OCI-LY1 (cell line): ENCODE data around the gene ESRP2.
A peak's percentile ranks its signal among the peaks of the same experiment; 100 is the strongest.

ENCODE experiments used
- H2AFZ ChIP-seq: fragments of 200-600 bp; sonication (generic), shearing (Covaris generic); 2 replicates; pipeline ENCODE4 v1.6.0; 2014; ENCODE audit warnings: antibody characterized with exemption, mild to moderate bottlenecking, low read length
- H3F3A ChIP-seq: fragments of 200-600 bp; sonication (generic), shearing (Covaris generic); 2 replicates; pipeline ENCODE4 v1.6.0; 2014; ENCODE audit warnings: mild to moderate bottlenecking, antibody characterized with exemption, low read length, moderate library complexity; ENCODE audit not compliant: insufficient read depth
- H3K27ac ChIP-seq: fragments of 200-600 bp; sonication (generic); 2 replicates; pipeline ENCODE4 v1.5.1; 2014; ENCODE audit warnings: low read length, mixed run types, mild to moderate bottlenecking, low read depth; ENCODE audit not compliant: poor library complexity, severe bottlenecking
- H3K27me3 ChIP-seq: fragments of 200-600 bp; sonication (generic); 2 replicates; pipeline ENCODE4 v1.6.0; 2014; ENCODE audit warnings: antibody characterized with exemption, mild to moderate bottlenecking, low read length, moderate library complexity; ENCODE audit not compliant: insufficient read depth
- H3K36me3 ChIP-seq: fragments of 200-600 bp; sonication (generic); 2 replicates; pipeline ENCODE4 v1.6.1; 2014; ENCODE audit warnings: mild to moderate bottlenecking, antibody characterized with exemption, low read length, moderate library complexity, mixed read lengths; ENCODE audit not compliant: insufficient read depth
- H3K4me1 ChIP-seq: fragments of 200-600 bp; sonication (generic); 2 replicates; pipeline ENCODE4 v1.5.1; 2014; ENCODE audit warnings: mild to moderate bottlenecking, low read length, moderate library complexity; ENCODE audit not compliant: insufficient read depth, severe bottlenecking
- H3K4me2 ChIP-seq: fragments of 200-600 bp; sonication (generic), shearing (Covaris generic); 2 replicates; pipeline ENCODE4 v1.6.1; 2014; ENCODE audit warnings: low read length
- H3K4me3 ChIP-seq: fragments of 200-600 bp; sonication (generic); 2 replicates; pipeline ENCODE4 v1.5.1; 2014; ENCODE audit warnings: low read length, low read depth, mild to moderate bottlenecking, mixed read lengths; ENCODE audit not compliant: poor library complexity, severe bottlenecking
- H3K79me2 ChIP-seq: fragments of 200-600 bp; shearing (Covaris generic); 2 replicates; pipeline ENCODE4 v1.6.1; 2016; ENCODE audit warnings: mixed run types, low read length, mixed read lengths; ENCODE audit not compliant: insufficient read depth
- H3K9ac ChIP-seq: fragments of 200-600 bp; sonication (generic), shearing (Covaris generic); 2 replicates; pipeline ENCODE4 v1.6.1; 2014; ENCODE audit warnings: mild to moderate bottlenecking, low read length, mixed read lengths
- H3K9me2 ChIP-seq: fragments of 200-600 bp; sonication (generic), shearing (Covaris generic); 2 replicates; pipeline ENCODE4 v1.6.1; 2014; ENCODE audit warnings: low read depth, mild to moderate bottlenecking, low read length, mixed read lengths
- H3K9me3 ChIP-seq: fragments of 200-600 bp; shearing (Covaris generic); 2 replicates; pipeline ENCODE4 v1.6.1; 2014; ENCODE audit warnings: low read length, mixed read lengths
- H4K20me1 ChIP-seq: fragments of 200-600 bp; sonication (generic), shearing (Covaris generic); 2 replicates; pipeline ENCODE4 v1.6.0; 2016; ENCODE audit warnings: mild to moderate bottlenecking, low read length; ENCODE audit not compliant: insufficient read depth
- CTCF ChIP-seq: fragments of 200-600 bp; sonication (generic), shearing (Covaris generic); IDR thresholded peaks from 2 replicates; pipeline ENCODE4 v1.5.1; 2017; ENCODE audit warnings: mild to moderate bottlenecking, antibody characterized with exemption, low read length, moderate library complexity, mixed read lengths
- EZH2 ChIP-seq: fragments of 200-600 bp; sonication (generic), shearing (Covaris generic); IDR thresholded peaks from 2 replicates; pipeline ENCODE4 v1.8.0; 2017; ENCODE audit warnings: borderline replicate concordance, mixed run types, mild to moderate bottlenecking, antibody characterized with exemption, low read length, moderate library complexity, mixed read lengths

The ESRP2 gene

GRCh38 chr16:68234188-68235107, 1.5 kb downstream of the ESRP2 start:
- H3K27ac ChIP-seq: peak overlapping the region; percentile 44
- H3F3A ChIP-seq: no peaks in the 10 kb centered on the region

GRCh38 chr16:68233835-68234187, 2.1 kb downstream of the ESRP2 start:
- Histone ChIP-seq H3K79me2 (no peaks in the 10 kb centered on the region), H3K9me2 (no peaks in the 10 kb centered on the region), H3K4me3 (no peak overlapping the region), H4K20me1 (no peaks in the 10 kb centered on the region), H3K27ac (no peak overlapping the region), H3K36me3 (peaks cover 27% of the 10 kb centered on the region; the same call in 1 of the 2 replicates), H3K4me2 (peak overlapping the region; percentile 92; the same call in 1 of the 2 replicates), H2AFZ (no peak overlapping the region), H3K9me3 (no peaks in the 10 kb centered on the region), H3K4me1 (peaks cover 31% of the 10 kb centered on the region), H3F3A (no peaks in the 10 kb centered on the region), H3K27me3 (no peaks in the 10 kb centered on the region), H3K9ac (no peak overlapping the region)
- no peak for TF ChIP-seq EZH2
- TF ChIP-seq CTCF: no peak

More at GRCh38 chr16:68234188-68235107, 1.5 kb downstream of the ESRP2 start:
- Histone ChIP-seq H3K9me3 (no peaks in the 10 kb centered on the region), H3K4me1 (peaks cover 30% of the 10 kb centered on the region), H3K4me2 (peak overlapping the region; percentile 92), H3K9ac (peak overlapping the region; percentile 75; the same call in 1 of the 2 replicates), H3K27me3 (no peaks in the 10 kb centered on the region), H3K4me3 (peak overlapping the region; percentile 78), H3K9me2 (no peaks in the 10 kb centered on the region), H4K20me1 (no peaks in the 10 kb centered on the region), H3K79me2 (no peaks in the 10 kb centered on the region), H3K36me3 (peaks cover 22% of the 10 kb centered on the region; the same call in 1 of the 2 replicates), H2AFZ (no peak overlapping the region)
- TF ChIP-seq CTCF: 0 out of 2 replicates have a peak, but pooled peaks have one; percentile 20
- TF ChIP-seq EZH2: no peak

GRCh38 chr16:68233085-68233834, 2.7 kb downstream of the ESRP2 start:
- Histone ChIP-seq H3K4me2 (no peak overlapping the region), H2AFZ (no peak overlapping the region), H3K27ac (no peak overlapping the region), H3K9me3 (no peaks in the 10 kb centered on the region), H3K4me3 (no peak overlapping the region), H3K27me3 (no peaks in the 10 kb centered on the region), H3F3A (no peaks in the 10 kb centered on the region), H3K79me2 (no peaks in the 10 kb centered on the region), H4K20me1 (no peaks in the 10 kb centered on the region), H3K36me3 (peaks cover 30% of the 10 kb centered on the region; the same call in 1 of the 2 replicates), H3K9ac (no peak overlapping the region), H3K4me1 (peaks cover 37% of the 10 kb centered on the region), H3K9me2 (no peaks in the 10 kb centered on the region)
- no peak for TF ChIP-seq EZH2
- no peak for TF ChIP-seq CTCF
